ENCODE results near the gene AKR7A3. TPM values are rescaled to one million over a fixed set of nuclear protein-coding genes. Genes with fewer than 3 reads are reported as not detected.

Gene AKR7A3
- polyA plus RNA-seq, 1 of the 3 experiments (the other 2 are of a cell fraction), result 0.38 TPM

DNA sequence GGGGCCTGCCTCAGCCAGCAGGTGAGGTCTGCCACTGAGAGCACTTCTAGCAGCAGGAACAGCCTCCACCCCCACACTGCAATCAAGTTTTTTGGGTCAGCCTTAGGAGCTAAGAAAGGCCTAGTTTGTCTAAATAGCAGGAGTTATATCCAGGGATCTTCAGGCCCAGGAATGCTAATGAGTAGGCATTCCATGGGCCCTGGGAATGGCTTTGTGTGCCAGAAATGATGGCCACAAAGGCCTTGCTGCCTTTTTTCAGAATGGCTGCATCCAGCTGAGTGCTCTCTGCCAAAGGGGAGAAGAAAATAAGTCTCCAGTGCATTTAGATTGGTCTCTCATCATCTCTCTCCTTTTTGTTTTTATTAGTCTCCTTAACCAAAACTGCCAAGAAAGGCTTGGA lies 34.2 kb downstream of the AKR7A3 start (continued):
- TF ChIP-seq ZBTB33 (IDR thresholded peaks at IDR 0.05; ENCODE audit: borderline replicate concordance, low read depth) (no peak), EP300 (IDR thresholded peaks at IDR 0.05; ENCODE audit: borderline replicate concordance in 1 of 2, low read depth in 1 of 2, low read length in 1 of 2) (no peak), MEF2A (IDR thresholded peaks at IDR 0.05; ENCODE audit: borderline replicate concordance, low read depth) (no peak), ELF1 (IDR thresholded peaks at IDR 0.05) (no peak), FOXM1 (IDR thresholded peaks at IDR 0.05; ENCODE audit: low read depth) (no peak), TAF1 (IDR thresholded peaks at IDR 0.05; ENCODE audit: borderline replicate concordance, low read depth, low read length) (no peak), NFIC (IDR thresholded peaks at IDR 0.05; ENCODE audit: borderline replicate concordance) (no peak), CHD2 (IDR thresholded peaks at IDR 0.05; ENCODE audit: low read length, partially characterized antibody) (no peak)

- Histone ChIP-seq H3K79me2 (ENCODE audit: insufficient read depth) (peaks cover 99% of the 10 kb centered on the region), H3K36me3 (replicated peaks in 1 of 2; ENCODE audit: control insufficient read depth in 1 of 2, insufficient read depth in 2 of 2, low read length in 1 of 2) (peaks cover 3 to 14% of the 10 kb centered on the region in 2 experiments), H3K9me3 (no peaks in the 10 kb centered on the region), H3K4me2 (peak within 1 kb of the TSS; percentile 97), H3K9ac (peak within 1 kb of the TSS; percentile 96), H4K20me1 (ENCODE audit: insufficient read depth) (peaks cover 13% of the 10 kb centered on the region; the same call in 1 of the 2 replicates), H3F3A (replicated peaks; ENCODE audit: insufficient read depth) (no peaks in the 10 kb centered on the region), H3K9me2 (no peaks in the 10 kb centered on the region), H3K27me3 (ENCODE audit: insufficient read depth) (no peaks in the 10 kb centered on the region), H3K27ac (ENCODE audit: low read depth in 2 of 2, low read length in 1 of 2) (peak within 1 kb of the TSS; percentile 95), H3K4me3 (ENCODE audit: low read depth in 2 of 2, low read length in 1 of 2) (peak within 1 kb of the TSS; percentile 71 to 98), H2AFZ (ENCODE audit: low read depth) (peak within 1 kb of the TSS; percentile 96), H3K4me1 (ENCODE audit: control insufficient read depth in 1 of 2, insufficient read depth in 2 of 2, low read depth in 1 of 2, low read length in 1 of 2) (peaks cover 14 to 17% of the 10 kb centered on the region in 2 experiments; a peak in 3 of 4 replicates)
- peak; percentile 95 for DNase-seq
- CTCF ChIA-PET, result interaction anchor here (1.0 to 2.9 kb wide), 10 partner anchors 11 to 411 kb away, joined by 3 to 14 read pairs (median 4); partner anchors contain the start of genes AKR7A2 and SLC66A1
- POLR2A ChIA-PET, result interaction anchor here (0.9 to 1.3 kb wide), 2 partner anchors 41 to 395 kb away, joined by 3 read pairs; no protein-coding TSS in a partner anchor
- 1% methylated on average over 29 of the region's 81 CpGs for WGBS (ENCODE audit: low lambda C conversion rate)
- TF ChIP-seq NFIC (IDR thresholded peaks at IDR 0.05; ENCODE audit: borderline replicate concordance) (no peak), MEF2A (IDR thresholded peaks at IDR 0.05; ENCODE audit: borderline replicate concordance, low read depth) (no peak), RFX5 (IDR thresholded peaks at IDR 0.05; ENCODE audit: low read length) (no peak), FOXM1 (IDR thresholded peaks at IDR 0.05; ENCODE audit: low read depth) (no peak), EZH2phosphoT487 (IDR thresholded peaks at IDR 0.05; ENCODE audit: borderline replicate concordance, low read depth) (no peak), FOSL2 (IDR thresholded peaks at IDR 0.05; ENCODE audit: borderline replicate concordance, low read depth) (no peak), YY1 (IDR thresholded peaks at IDR 0.05; ENCODE audit: low read depth) (peak; percentile 96), POLR2AphosphoS5 (IDR thresholded peaks at IDR 0.05; ENCODE audit: low read depth, low read length) (peak; percentile 75), RAD21 (IDR thresholded peaks at IDR 0.05; ENCODE audit: low read length) (no peak), TEAD4 (IDR thresholded peaks at IDR 0.05; ENCODE audit: borderline replicate concordance, insufficient read depth) (0 out of 2 replicates have a peak, but pooled peaks have one; percentile 9), MAX (IDR thresholded peaks at IDR 0.05; ENCODE audit: low read depth) (peak; percentile 99), RXRA (IDR thresholded peaks at IDR 0.05; ENCODE audit: borderline replicate concordance, low read depth) (no peak), GATA2 (CRISPR knock-in tag; IDR thresholded peaks at IDR 0.05) (no peak), TAF1 (IDR thresholded peaks at IDR 0.05; ENCODE audit: borderline replicate concordance, low read depth, low read length) (peak; percentile 93), IRF3 (IDR thresholded peaks at IDR 0.05; ENCODE audit: low read depth, low read length) (no peak), NRF1 (IDR thresholded peaks at IDR 0.05; ENCODE audit: low read depth, low read length) (peak; percentile 30; the same call in 1 of the 2 replicates), CHD2 (IDR thresholded peaks at IDR 0.05; ENCODE audit: low read length, partially characterized antibody) (peak; percentile 52), FOXJ3 (CRISPR knock-in tag; IDR thresholded peaks at IDR 0.05) (no peak), ZBTB33 (IDR thresholded peaks at IDR 0.05; ENCODE audit: borderline replicate concordance, low read depth) (no peak; the same call in 1 of the 2 replicates), EP300 (IDR thresholded peaks at IDR 0.05; ENCODE audit: borderline replicate concordance in 1 of 2, low read depth in 1 of 2, low read length in 1 of 2) (no peak)
- TF ChIP-seq, protein P1, sequence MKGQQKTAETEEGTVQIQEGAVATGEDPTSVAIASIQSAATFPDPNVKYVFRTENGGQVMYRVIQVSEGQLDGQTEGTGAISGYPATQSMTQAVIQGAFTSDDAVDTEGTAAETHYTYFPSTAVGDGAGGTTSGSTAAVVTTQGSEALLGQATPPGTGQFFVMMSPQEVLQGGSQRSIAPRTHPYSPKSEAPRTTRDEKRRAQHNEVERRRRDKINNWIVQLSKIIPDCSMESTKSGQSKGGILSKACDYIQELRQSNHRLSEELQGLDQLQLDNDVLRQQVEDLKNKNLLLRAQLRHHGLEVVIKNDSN (IDR thresholded peaks at IDR 0.05; ENCODE audit: borderline replicate concordance, low read depth), result peak; percentile 53; the same call in 1 of the 2 replicates
Measured at GRCh38 chr1:19251305-19252196, 37.0 kb downstream of the AKR7A3 start, which contains the start of the genes EMC1 and MRTO4. TSS of gene EMC1 (minus strand) at chr1:19251524. CDS start at chr1:19251509, 15 bp downstream. TSS of gene MRTO4 (plus strand) at chr1:19251805. CDS start at chr1:19251836, 31 bp downstream.
